GM23338 (cell line): ENCODE data around the gene LMOD1. TPM values are rescaled to one million over a fixed set of nuclear protein-coding genes. Genes with fewer than 3 reads are reported as not detected.

Experiments
- ATAC-seq: fragments of 200-7000 bp; cut with Tn5 transposase; 3 replicates; pipeline ENCODE4 v1.9.1; 2020
- DNase-seq: peaks from one replicate; pipeline ENCODE4 v3.0.0-alpha.2; 2015; ENCODE audit warnings: low spot score
- H2AFZ ChIP-seq: fragments of 200-600 bp; sonication (generic); 2 replicates; pipeline ENCODE4 v1.8.0; 2016; ENCODE audit warnings: antibody characterized with exemption, mild to moderate bottlenecking, moderate library complexity
- H3F3A ChIP-seq: fragments of 200-600 bp; sonication (generic); replicated peaks from 2 replicates; pipeline ENCODE4 v1.8.0; 2017; ENCODE audit warnings: antibody characterized with exemption, mixed run types, low read depth
- H3K27ac ChIP-seq: fragments of 200-600 bp; sonication (generic); 2 replicates; pipeline ENCODE4 v1.6.1; 2016; ENCODE audit warnings: low read depth
- H3K27me3 ChIP-seq: fragments of 200-600 bp; sonication (generic); 2 replicates; pipeline ENCODE4 v1.8.0; 2016; ENCODE audit warnings: mild to moderate bottlenecking, mixed run types, moderate library complexity; ENCODE audit not compliant: insufficient read depth
- H3K36me3 ChIP-seq: fragments of 200-600 bp; sonication (generic); 2 replicates; pipeline ENCODE4 v1.8.0; 2016; ENCODE audit warnings: mild to moderate bottlenecking; ENCODE audit not compliant: insufficient read depth
- H3K4me1 ChIP-seq: fragments of 200-600 bp; sonication (generic); 2 replicates; pipeline ENCODE4 v1.8.0; 2016; ENCODE audit warnings: mild to moderate bottlenecking, moderate library complexity; ENCODE audit not compliant: insufficient read depth
- H3K4me2 ChIP-seq: fragments of 200-600 bp; sonication (generic); 2 replicates; pipeline ENCODE4 v1.7.1; 2017; ENCODE audit warnings: mixed run types
- H3K4me3 ChIP-seq: fragments of 200-600 bp; sonication (generic); 2 replicates; pipeline ENCODE4 v1.6.1; 2016; ENCODE audit warnings: mixed run types
- H3K79me2 ChIP-seq: fragments of 200-600 bp; sonication (generic); replicated peaks from 2 replicates; pipeline ENCODE4 v1.8.0; 2017; ENCODE audit warnings: mild to moderate bottlenecking; ENCODE audit not compliant: insufficient read depth
- H3K9me2 ChIP-seq: fragments of 200-600 bp; sonication (generic); 2 replicates; pipeline ENCODE4 v1.8.0; 2017; ENCODE audit not compliant: insufficient read depth
- H4K20me1 ChIP-seq: fragments of 200-600 bp; sonication (generic); replicated peaks from 2 replicates; pipeline ENCODE4 v1.8.0; 2017; ENCODE audit warnings: mild to moderate bottlenecking; ENCODE audit not compliant: insufficient read depth
- H3K27ac Mint-ChIP-seq: 2 replicates; pipeline ENCODE4 v1.8.0; 2020; ENCODE audit warnings: inconsistent platforms, mild to moderate bottlenecking, moderate library complexity, mixed read lengths
- H3K27me3 Mint-ChIP-seq: 3 replicates; pipeline ENCODE4 v1.8.0; 2022; ENCODE audit warnings: low read depth, mild to moderate bottlenecking, moderate library complexity, mixed read lengths, inconsistent platforms; ENCODE audit not compliant: insufficient read depth, poor library complexity
- H3K36me3 Mint-ChIP-seq: 3 replicates; pipeline ENCODE4 v1.8.0; 2021; ENCODE audit warnings: low read depth, mild to moderate bottlenecking, inconsistent platforms, moderate library complexity, mixed read lengths
- H3K4me1 Mint-ChIP-seq: 3 replicates; pipeline ENCODE4 v1.8.0; 2020; ENCODE audit warnings: mild to moderate bottlenecking, inconsistent platforms, mixed read lengths
- H3K4me3 Mint-ChIP-seq: 3 replicates; pipeline ENCODE4 v1.8.0; 2021; ENCODE audit warnings: moderate library complexity, mild to moderate bottlenecking, inconsistent platforms, mixed read lengths
- H3K9me3 Mint-ChIP-seq: 3 replicates; pipeline ENCODE4 v1.8.0; 2020; ENCODE audit warnings: moderate library complexity, mild to moderate bottlenecking, inconsistent platforms, mixed read lengths
- CREB1 ChIP-seq: fragments of 250-450 bp; sonication (Bioruptor Pico); IDR thresholded peaks from 2 replicates; pipeline ENCODE4 v1.5.0; 2020; ENCODE audit warnings: low read depth, mild to moderate bottlenecking, moderate library complexity
- EZH2 ChIP-seq: fragments of 200-600 bp; sonication (generic); IDR thresholded peaks from one replicate; pipeline ENCODE4 v1.8.0; 2017; ENCODE audit warnings: antibody characterized with exemption, mild to moderate bottlenecking, low read depth; ENCODE audit not compliant: unreplicated experiment
- EZH2phosphoT487 ChIP-seq: fragments of 200-600 bp; sonication (generic); IDR thresholded peaks from one replicate; pipeline ENCODE4 v1.8.1; 2018; ENCODE audit warnings: antibody characterized with exemption; ENCODE audit not compliant: unreplicated experiment
- JUNB ChIP-seq: IDR thresholded peaks from one replicate; pipeline ENCODE4 v1.6.1; 2016; ENCODE audit warnings: antibody characterized with exemption; ENCODE audit not compliant: unreplicated experiment
- NANOG ChIP-seq: IDR thresholded peaks from 2 replicates; pipeline ENCODE4 v1.6.1; 2016; ENCODE audit warnings: antibody characterized with exemption, borderline replicate concordance
- POLR2AphosphoS5 ChIP-seq: IDR thresholded peaks from 2 replicates; pipeline ENCODE4 v1.6.1; 2016; ENCODE audit warnings: antibody characterized with exemption, low read depth
- STAT1 ChIP-seq: IDR thresholded peaks from one replicate; pipeline ENCODE4 v1.6.1; 2016; ENCODE audit warnings: antibody characterized with exemption; ENCODE audit not compliant: unreplicated experiment
- ZNF114 ChIP-seq: fragments of 250-450 bp; sonication (Bioruptor Pico); IDR thresholded peaks from 2 replicates; pipeline ENCODE4 v1.5.0; 2020; ENCODE audit warnings: mild to moderate bottlenecking, moderate library complexity
- ZNF331 ChIP-seq: fragments of 250-450 bp; sonication (Bioruptor Pico); IDR thresholded peaks from 2 replicates; pipeline ENCODE4 v1.5.0; 2020; ENCODE audit warnings: low read depth, mild to moderate bottlenecking, moderate library complexity
- polyA plus RNA-seq: library from polyadenylated mRNA; unstranded; fragments of >200 nt; fragmentation: Nextera tagmentation; extraction: Ambion mirVana; gene quantifications from 2 replicates; pipeline ENCODE4 v1.2.1, GENCODE V29; 2016
- total RNA-seq: library from RNA; depleted of rRNA; stranded (reverse); fragments of >200 nt; shearing (Covaris generic); gene quantifications from 2 replicates; pipeline ENCODE4 v1.2.3, GENCODE V29; 2014
- TF ChIP-seq, protein P1 (sequence below): IDR thresholded peaks from 2 replicates; pipeline ENCODE4 v1.6.1; 2016; ENCODE audit warnings: antibody characterized with exemption
- TF ChIP-seq, protein P2 (sequence below): IDR thresholded peaks from one replicate; pipeline ENCODE4 v1.6.1; 2018; ENCODE audit warnings: antibody characterized with exemption; ENCODE audit not compliant: unreplicated experiment
- TF ChIP-seq, protein P3 (sequence below): fragments of 250-450 bp; sonication (Bioruptor Pico); IDR thresholded peaks from 2 replicates; pipeline ENCODE4 v1.5.0; 2020; ENCODE audit warnings: mild to moderate bottlenecking, moderate library complexity
- TF ChIP-seq, protein P4 (sequence below), 2 experiments: fragments of 200-600 bp in 1 of 2; sonication (generic) in 1 of 2; conservative IDR thresholded peaks; 2 replicates each; pipeline versions ENCODE4 v1.5.1 to v1.6.1; 2016 to 2017; ENCODE audit warnings: antibody characterized with exemption in 2 of 2, low read depth in 2 of 2, mild to moderate bottlenecking in 2 of 2, moderate library complexity in 1 of 2

LMOD1 gene
- total and polyA plus RNA-seq, 2 experiments from 2014 or later = 0.74 to 1.7 TPM

DNA sequence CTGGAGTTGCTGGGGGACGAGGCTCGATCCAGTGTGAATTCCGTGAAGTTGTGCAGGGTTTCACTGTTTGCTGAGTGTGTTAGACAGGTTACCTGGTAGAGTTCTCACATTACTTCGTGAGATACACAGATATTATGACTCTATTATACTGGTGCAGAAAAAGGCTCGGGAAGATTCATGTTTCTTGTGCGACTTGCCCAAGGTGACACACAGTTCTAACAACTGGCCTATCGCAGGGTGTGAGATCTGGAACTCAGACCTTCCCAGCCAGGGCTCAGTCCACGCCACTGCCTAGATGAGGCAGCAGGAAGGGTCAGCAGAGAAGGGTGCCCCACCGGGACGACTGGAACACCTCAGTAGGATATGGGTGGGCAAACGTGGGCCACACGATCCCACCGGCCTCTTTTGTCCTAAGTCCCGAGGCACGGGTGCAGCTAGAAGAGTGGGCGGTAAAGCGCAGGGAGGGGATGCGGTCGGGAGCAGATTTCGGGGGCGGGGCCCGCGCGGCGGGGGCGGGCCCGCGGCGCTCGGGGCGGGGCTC lies 35.8 kb upstream of the LMOD1 start:
- Histone ChIP-seq H3K79me2 (peaks cover 38% of the 10 kb centered on the region), H3K4me1 (peaks cover 6% of the 10 kb centered on the region), H3K9me2 (no peaks in the 10 kb centered on the region), H2AFZ (peak overlapping the region; percentile 73), H3F3A (no peaks in the 10 kb centered on the region), H3K4me2 (peak overlapping the region; percentile 87), H3K4me3 (peak overlapping the region; percentile 70), H3K27me3 (0 out of 2 replicates have a peak, but pooled peaks cover 10% of the 10 kb centered on the region), H4K20me1 (peaks cover 9% of the 10 kb centered on the region; the same call in 1 of the 2 replicates), H3K27ac (no peak overlapping the region), H3K36me3 (no peaks in the 10 kb centered on the region)
- no peaks in the 10 kb centered on the region for H3K9me3 Mint-ChIP-seq
- H3K27ac Mint-ChIP-seq = peak overlapping the region; percentile 81; the same call in 1 of the 2 replicates
- peaks cover 4% of the 10 kb centered on the region; the same call in 2 of the 3 replicates for H3K36me3 Mint-ChIP-seq
- peak overlapping the region; percentile 91 for H3K4me3 Mint-ChIP-seq
- ATAC-seq (peak; percentile 18), DNase-seq (peak; percentile 37)
- peaks cover 8% of the 10 kb centered on the region for H3K27me3 Mint-ChIP-seq
- TF ChIP-seq POLR2AphosphoS5 = no peak
- no peak for TF ChIP-seq CREB1 (CRISPR knock-in tag)
- TF ChIP-seq ZNF114 (CRISPR knock-in tag) = no peak
- no peak for TF ChIP-seq NANOG
- no peak for TF ChIP-seq JUNB
- TF ChIP-seq, protein P1, sequence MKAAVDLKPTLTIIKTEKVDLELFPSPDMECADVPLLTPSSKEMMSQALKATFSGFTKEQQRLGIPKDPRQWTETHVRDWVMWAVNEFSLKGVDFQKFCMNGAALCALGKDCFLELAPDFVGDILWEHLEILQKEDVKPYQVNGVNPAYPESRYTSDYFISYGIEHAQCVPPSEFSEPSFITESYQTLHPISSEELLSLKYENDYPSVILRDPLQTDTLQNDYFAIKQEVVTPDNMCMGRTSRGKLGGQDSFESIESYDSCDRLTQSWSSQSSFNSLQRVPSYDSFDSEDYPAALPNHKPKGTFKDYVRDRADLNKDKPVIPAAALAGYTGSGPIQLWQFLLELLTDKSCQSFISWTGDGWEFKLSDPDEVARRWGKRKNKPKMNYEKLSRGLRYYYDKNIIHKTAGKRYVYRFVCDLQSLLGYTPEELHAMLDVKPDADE = no peak
- TF ChIP-seq, protein P2, sequence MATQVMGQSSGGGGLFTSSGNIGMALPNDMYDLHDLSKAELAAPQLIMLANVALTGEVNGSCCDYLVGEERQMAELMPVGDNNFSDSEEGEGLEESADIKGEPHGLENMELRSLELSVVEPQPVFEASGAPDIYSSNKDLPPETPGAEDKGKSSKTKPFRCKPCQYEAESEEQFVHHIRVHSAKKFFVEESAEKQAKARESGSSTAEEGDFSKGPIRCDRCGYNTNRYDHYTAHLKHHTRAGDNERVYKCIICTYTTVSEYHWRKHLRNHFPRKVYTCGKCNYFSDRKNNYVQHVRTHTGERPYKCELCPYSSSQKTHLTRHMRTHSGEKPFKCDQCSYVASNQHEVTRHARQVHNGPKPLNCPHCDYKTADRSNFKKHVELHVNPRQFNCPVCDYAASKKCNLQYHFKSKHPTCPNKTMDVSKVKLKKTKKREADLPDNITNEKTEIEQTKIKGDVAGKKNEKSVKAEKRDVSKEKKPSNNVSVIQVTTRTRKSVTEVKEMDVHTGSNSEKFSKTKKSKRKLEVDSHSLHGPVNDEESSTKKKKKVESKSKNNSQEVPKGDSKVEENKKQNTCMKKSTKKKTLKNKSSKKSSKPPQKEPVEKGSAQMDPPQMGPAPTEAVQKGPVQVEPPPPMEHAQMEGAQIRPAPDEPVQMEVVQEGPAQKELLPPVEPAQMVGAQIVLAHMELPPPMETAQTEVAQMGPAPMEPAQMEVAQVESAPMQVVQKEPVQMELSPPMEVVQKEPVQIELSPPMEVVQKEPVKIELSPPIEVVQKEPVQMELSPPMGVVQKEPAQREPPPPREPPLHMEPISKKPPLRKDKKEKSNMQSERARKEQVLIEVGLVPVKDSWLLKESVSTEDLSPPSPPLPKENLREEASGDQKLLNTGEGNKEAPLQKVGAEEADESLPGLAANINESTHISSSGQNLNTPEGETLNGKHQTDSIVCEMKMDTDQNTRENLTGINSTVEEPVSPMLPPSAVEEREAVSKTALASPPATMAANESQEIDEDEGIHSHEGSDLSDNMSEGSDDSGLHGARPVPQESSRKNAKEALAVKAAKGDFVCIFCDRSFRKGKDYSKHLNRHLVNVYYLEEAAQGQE = no peak
- TF ChIP-seq STAT1 = no peak
- no peak for TF ChIP-seq EZH2phosphoT487
- no peak for TF ChIP-seq ZNF331 (CRISPR knock-in tag)
- TF ChIP-seq, protein P3, sequence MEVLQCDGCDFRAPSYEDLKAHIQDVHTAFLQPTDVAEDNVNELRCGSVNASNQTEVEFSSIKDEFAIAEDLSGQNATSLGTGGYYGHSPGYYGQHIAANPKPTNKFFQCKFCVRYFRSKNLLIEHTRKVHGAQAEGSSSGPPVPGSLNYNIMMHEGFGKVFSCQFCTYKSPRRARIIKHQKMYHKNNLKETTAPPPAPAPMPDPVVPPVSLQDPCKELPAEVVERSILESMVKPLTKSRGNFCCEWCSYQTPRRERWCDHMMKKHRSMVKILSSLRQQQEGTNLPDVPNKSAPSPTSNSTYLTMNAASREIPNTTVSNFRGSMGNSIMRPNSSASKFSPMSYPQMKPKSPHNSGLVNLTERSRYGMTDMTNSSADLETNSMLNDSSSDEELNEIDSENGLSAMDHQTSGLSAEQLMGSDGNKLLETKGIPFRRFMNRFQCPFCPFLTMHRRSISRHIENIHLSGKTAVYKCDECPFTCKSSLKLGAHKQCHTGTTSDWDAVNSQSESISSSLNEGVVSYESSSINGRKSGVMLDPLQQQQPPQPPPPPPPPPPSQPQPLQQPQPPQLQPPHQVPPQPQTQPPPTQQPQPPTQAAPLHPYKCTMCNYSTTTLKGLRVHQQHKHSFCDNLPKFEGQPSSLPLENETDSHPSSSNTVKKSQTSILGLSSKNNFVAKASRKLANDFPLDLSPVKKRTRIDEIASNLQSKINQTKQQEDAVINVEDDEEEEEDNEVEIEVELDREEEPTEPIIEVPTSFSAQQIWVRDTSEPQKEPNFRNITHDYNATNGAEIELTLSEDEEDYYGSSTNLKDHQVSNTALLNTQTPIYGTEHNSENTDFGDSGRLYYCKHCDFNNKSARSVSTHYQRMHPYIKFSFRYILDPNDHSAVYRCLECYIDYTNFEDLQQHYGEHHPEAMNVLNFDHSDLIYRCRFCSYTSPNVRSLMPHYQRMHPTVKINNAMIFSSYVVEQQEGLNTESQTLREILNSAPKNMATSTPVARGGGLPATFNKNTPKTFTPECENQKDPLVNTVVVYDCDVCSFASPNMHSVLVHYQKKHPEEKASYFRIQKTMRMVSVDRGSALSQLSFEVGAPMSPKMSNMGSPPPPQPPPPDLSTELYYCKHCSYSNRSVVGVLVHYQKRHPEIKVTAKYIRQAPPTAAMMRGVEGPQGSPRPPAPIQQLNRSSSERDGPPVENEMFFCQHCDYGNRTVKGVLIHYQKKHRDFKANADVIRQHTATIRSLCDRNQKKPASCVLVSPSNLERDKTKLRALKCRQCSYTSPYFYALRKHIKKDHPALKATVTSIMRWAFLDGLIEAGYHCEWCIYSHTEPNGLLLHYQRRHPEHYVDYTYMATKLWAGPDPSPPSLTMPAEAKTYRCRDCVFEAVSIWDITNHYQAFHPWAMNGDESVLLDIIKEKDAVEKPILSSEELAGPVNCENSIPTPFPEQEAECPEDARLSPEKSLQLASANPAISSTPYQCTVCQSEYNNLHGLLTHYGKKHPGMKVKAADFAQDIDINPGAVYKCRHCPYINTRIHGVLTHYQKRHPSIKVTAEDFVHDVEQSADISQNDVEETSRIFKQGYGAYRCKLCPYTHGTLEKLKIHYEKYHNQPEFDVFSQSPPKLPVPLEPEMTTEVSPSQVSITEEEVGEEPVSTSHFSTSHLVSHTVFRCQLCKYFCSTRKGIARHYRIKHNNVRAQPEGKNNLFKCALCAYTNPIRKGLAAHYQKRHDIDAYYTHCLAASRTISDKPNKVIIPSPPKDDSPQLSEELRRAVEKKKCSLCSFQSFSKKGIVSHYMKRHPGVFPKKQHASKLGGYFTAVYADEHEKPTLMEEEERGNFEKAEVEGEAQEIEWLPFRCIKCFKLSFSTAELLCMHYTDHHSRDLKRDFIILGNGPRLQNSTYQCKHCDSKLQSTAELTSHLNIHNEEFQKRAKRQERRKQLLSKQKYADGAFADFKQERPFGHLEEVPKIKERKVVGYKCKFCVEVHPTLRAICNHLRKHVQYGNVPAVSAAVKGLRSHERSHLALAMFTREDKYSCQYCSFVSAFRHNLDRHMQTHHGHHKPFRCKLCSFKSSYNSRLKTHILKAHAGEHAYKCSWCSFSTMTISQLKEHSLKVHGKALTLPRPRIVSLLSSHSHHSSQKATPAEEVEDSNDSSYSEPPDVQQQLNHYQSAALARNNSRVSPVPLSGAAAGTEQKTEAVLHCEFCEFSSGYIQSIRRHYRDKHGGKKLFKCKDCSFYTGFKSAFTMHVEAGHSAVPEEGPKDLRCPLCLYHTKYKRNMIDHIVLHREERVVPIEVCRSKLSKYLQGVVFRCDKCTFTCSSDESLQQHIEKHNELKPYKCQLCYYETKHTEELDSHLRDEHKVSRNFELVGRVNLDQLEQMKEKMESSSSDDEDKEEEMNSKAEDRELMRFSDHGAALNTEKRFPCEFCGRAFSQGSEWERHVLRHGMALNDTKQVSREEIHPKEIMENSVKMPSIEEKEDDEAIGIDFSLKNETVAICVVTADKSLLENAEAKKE = no peak
- TF ChIP-seq EZH2 = no peak
- TF ChIP-seq, protein P4, sequence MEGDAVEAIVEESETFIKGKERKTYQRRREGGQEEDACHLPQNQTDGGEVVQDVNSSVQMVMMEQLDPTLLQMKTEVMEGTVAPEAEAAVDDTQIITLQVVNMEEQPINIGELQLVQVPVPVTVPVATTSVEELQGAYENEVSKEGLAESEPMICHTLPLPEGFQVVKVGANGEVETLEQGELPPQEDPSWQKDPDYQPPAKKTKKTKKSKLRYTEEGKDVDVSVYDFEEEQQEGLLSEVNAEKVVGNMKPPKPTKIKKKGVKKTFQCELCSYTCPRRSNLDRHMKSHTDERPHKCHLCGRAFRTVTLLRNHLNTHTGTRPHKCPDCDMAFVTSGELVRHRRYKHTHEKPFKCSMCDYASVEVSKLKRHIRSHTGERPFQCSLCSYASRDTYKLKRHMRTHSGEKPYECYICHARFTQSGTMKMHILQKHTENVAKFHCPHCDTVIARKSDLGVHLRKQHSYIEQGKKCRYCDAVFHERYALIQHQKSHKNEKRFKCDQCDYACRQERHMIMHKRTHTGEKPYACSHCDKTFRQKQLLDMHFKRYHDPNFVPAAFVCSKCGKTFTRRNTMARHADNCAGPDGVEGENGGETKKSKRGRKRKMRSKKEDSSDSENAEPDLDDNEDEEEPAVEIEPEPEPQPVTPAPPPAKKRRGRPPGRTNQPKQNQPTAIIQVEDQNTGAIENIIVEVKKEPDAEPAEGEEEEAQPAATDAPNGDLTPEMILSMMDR (conservative IDR thresholded peaks at IDR 0.05; ENCODE audit: low read depth in 2 of 2) = no peak
- peaks cover 16% of the 10 kb centered on the region; the same call in 2 of the 3 replicates for H3K4me1 Mint-ChIP-seq
